ENCODE measurements around the gene GLIS2.

GLIS2 gene

DNA sequence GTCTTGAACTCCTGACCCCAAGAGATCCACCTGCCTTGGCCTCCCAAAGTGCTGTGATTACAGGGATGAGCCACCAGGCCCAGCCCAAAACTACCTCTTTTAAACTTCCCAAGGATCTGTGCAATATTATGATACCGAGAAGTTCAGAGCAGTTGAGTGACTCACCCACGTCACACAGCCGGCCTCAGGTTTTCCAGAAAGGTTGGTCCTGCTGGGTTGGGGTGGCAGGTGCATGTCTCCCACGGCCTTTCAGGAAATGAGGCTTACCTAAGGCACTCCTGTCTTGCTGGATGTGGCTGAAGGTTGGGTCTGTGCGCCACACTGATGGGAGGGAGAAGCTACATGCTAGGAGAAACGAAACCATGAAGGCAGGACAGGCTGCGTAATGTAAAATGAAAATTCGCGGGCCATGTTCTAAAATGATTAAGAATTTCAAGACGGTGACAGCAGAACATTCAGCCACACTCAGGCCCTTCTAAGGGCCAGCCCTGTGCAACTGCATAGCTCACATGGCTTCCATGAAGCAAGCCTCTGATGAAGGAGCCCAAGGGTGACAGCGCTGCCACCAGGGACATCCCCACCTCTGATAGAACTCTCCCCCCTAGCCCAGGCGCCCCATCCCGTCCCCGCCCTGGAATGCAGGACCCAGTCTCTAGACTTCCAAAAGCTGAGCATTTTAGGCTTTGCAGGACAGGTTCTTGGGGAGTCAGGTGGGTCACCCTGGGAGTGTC, 6.6 kb upstream of the GLIS2 start:
- no peak for TF ChIP-seq GATA2 (IDR thresholded peaks at IDR 0.05; ENCODE audit: low read depth, low read length)
- TF ChIP-seq GATA3 (IDR thresholded peaks at IDR 0.05; ENCODE audit: low read depth, low read length), result no peak

DNA sequence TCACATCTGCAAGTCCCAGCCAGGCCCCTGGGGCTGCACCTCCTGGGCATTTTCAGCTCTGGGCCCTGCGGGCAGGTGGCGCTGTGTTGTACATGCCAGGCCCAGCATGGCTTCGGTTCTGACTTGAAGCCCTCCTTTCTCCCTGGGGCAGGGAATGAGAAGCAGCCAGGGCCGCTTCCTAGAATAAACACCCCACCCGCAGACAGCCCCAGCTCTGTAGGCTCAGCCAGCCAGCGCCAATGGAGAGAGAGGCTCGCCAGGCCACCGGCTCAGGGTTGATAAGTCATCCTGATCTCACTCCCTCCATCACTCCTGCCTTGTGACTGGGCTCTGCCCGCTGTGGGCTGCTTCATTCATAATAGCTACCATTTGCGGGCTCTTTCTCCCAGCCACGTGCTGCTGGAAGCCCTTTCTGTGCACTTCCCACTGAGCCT, 6.0 kb upstream of the GLIS2 start:
- TF ChIP-seq GATA2 (IDR thresholded peaks at IDR 0.05; ENCODE audit: low read depth, low read length) (no peak), GATA3 (IDR thresholded peaks at IDR 0.05; ENCODE audit: low read depth, low read length) (no peak)

DNA sequence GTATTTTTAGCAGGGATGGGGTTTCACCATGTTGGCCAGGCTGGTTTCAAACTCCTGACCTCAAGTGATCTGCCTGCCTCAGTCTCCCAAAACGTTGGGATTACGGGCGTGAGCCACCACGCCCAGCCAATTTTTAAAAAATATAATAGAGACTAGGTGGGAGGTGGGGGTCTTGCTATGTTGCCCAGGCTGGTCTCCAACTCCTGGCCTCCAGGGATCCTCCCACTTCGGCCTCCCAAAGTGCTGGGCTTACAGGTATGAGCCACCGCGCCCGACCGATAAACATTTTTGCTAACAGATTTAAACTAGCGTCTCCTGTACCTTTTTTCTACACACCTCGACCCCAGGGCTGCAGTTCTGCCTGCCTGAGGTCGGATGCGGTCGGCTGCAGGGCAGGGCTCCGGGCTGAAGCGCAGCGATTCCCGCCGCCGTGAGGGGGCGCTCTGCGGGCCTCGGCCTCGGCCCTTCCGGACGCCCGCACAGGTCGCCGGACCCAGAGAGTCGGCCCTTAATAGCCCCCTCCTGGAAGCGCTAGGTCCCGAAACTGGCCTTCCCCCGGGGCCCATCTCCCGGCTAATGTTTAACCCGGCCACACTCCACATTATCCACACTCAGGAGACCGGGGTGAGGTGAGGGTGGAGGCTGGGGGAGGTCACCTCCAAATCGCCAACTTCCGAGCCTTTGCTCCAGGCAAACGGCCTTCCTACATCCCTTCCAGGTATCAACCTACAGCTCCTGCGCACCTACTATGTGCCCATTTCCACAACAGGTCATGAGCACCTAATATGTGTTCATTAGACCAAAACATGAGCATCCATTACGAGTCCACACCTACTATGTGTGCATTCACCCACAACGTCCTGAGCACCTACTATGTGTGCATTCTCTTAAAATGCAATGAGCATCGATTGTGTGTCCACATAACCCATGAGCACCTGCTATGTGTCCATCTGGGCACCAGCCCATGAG, 2.0 kb upstream of the GLIS2 start:
- TF ChIP-seq GATA3 (IDR thresholded peaks at IDR 0.05; ENCODE audit: low read depth, low read length), result no peak

DNA sequence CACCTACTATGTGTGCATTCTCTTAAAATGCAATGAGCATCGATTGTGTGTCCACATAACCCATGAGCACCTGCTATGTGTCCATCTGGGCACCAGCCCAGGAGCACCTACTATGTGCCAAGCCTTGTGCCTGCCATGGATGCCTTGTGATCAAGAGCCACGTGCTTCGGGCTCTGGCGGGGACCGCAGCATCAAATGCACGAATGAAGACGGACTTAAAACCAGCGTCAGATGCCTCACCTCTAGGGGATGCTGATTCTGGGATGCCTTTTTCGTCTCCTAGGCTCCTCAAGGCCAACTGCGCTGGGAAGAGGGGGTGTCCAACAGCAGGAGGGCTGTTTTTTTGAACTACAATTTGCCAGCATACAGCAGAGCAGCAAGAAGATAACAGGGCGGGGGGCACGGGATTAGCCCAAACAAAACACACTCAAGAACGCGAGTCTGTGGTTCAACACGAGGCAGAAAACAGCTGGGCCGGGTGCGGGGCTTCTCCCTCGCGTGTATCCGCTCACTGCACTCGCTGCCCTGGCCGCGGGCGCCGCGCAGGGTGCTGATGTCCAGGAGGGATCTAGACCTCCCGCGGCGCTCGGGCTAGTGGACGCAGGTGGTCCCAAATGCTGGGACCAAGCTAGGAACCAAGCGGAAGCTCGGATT, 1.2 kb upstream of the GLIS2 start:
- no peak for TF ChIP-seq GATA3 (IDR thresholded peaks at IDR 0.05; ENCODE audit: low read depth, low read length)

DNA sequence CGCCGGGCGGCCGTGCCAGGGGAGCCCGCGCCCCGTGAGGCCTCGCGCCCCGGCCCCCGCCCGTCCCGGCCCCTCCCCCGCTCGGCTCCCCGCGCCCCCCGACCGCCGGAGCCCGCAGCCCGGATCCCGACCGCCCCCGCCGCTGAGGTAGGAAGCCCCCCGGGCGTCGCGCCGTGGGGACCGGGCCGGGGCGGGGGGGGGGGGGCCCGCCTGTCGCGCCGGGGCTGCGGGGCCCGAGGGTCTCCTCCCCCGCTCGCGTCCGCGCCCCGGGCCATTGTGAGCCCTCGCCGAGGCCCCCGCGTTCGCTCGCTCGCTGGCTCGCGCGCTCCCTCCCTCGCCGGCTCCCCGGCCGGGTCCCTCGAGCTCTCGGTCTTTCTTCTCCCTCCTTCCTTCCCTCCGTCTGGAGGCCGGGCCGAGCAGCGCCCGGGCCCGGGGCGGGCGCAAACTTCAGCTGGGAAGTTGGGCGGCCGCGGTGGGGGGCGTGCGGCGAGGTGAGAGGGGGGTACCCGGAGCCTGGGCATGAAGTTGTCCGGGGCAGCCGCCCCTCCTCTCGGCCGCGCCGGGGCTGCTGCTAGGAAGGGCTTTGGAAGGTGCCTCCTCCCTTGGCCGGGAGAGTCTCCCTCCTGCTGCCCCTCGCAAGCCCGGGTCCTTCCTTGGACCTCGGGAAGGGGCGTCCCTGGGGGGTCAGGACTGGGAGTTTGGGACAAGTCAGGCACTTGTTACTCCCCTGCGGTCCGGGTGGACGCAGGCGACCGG, 419 bp downstream of the GLIS2 start:
- no peak for TF ChIP-seq GATA3 (IDR thresholded peaks at IDR 0.05; ENCODE audit: low read depth, low read length)
- TF ChIP-seq GATA2 (IDR thresholded peaks at IDR 0.05; ENCODE audit: low read depth, low read length), result no peak

DNA sequence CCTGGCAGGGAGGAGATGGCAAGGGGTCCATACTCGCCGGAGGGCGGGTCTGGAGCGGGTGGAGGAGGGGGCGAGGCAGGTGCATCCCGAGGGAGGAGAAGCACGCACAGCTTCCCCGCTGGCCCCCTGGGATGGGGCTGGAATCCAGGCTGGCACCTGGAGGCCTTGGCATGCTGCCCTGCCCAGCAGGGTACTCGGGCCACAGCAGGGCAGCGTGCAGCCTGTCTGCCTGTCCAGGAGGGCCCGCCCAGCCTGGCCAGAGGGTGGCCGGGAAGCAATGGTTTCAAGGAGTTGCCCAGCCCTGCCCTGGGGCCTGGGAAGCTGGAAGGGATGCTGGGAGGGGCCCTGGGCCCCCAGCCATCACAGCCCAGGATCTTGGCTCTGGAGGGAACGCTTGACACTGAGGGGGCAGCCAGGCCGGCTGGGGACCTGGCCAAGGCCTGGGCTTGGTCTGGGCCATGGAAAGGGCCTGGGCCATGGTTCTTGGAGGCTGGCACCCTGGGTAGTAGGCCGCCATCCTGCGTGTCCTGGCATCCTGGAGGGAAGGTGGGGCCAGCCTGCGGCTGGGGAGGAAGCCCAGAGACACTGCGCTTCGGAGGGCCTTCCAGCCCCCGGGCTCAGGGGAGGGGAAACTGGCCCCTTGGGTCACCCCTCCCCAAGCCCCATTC, 1.1 kb downstream of the GLIS2 start:
- TF ChIP-seq GATA3 (IDR thresholded peaks at IDR 0.05; ENCODE audit: low read depth, low read length) (no peak), GATA2 (IDR thresholded peaks at IDR 0.05; ENCODE audit: low read depth, low read length) (no peak)

DNA sequence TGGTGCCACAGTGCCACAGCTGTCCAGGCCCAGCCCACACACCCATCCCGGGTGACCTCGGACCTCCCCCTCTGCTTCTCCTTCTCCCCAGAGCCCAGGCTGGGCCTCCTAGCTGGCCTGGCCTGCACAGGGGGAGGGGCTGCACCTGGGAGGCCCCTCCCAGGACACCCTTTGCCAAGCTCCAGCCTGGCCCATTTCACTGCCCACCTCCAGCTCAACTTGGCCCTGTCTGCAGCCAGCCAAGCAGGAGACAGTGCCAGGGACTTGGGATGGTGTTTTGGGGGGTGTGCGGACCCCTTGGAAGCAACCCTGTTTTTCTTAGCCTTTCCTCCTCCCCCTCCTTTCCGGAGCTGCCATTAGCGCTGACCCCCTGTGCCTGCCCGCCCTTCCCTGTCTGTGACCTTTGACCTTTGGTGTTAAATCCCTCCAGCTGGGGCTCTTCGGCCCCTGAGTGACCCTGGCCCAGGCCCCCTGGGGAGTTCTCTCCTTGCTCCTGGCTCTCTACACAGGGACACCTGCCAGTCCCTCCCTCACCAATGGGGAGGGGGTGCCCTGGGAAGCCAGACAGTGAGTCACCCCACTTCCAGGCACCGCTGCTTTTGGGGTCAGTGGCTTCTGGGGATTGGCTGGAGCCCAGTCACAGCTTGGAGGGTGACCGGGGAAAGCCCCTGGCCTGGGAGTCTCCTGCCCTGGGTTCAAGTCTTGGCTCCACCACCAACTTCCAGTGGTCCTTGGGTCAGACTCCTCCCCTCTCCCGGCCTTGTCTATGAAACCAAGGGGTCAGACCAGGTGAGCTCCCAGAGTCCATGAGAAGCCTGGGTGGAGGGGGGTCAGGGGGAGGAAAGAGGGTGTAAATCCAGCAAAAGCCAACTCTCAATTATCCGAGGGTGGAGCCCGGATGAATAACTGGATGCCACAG, 1.9 kb downstream of the GLIS2 start:
- no peak for TF ChIP-seq GATA2 (IDR thresholded peaks at IDR 0.05; ENCODE audit: low read depth, low read length)
- no peak for TF ChIP-seq GATA3 (IDR thresholded peaks at IDR 0.05; ENCODE audit: low read depth, low read length)

DNA sequence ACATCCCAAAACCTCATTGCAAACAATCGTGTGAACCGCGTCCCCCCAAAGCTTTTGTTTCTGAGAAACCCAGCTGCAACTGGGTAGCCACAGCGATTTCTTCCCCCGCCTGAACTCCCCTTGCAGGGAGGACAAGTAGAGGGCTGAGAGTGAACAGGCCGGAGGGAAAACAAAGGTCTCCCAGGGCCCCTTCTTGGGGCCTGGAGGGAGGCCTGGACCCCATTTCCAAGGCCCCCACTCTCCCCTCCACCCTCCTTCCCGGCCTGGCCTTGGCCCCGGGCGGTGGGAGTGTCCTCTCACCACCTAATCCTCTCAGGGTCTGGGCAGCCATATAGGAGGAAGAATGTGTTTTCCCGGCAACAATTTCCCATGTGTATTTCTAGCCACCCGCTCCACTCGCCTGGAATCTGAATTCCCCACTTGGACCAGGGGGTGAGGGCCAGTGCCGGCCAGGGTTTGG, 2.6 kb downstream of the GLIS2 start:
- no peak for TF ChIP-seq GATA3 (IDR thresholded peaks at IDR 0.05; ENCODE audit: low read depth, low read length)
- no peak for TF ChIP-seq GATA2 (IDR thresholded peaks at IDR 0.05; ENCODE audit: low read depth, low read length)

DNA sequence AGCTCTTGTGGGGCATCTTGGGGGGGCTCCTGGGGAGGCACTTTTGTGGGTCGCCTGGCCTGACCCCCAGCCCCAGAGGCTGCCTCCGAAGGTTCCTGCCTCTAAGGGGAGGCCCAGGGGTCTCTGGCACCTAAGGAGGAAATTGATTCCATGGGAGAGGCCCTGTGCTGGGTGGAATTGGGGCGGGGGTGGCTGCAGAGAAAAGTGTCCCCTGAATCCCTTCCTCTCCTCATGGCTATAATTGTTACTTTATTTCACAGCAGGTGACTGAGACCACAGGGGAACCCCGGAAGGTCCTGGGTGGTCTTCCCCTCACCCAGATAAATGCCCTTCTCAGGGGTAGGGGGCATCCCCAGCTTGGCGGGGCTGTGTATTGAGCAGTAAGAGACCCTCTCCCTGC, 3.1 kb downstream of the GLIS2 start:
- no peak for TF ChIP-seq GATA2 (IDR thresholded peaks at IDR 0.05; ENCODE audit: low read depth, low read length)
- no peak for TF ChIP-seq GATA3 (IDR thresholded peaks at IDR 0.05; ENCODE audit: low read depth, low read length)

DNA sequence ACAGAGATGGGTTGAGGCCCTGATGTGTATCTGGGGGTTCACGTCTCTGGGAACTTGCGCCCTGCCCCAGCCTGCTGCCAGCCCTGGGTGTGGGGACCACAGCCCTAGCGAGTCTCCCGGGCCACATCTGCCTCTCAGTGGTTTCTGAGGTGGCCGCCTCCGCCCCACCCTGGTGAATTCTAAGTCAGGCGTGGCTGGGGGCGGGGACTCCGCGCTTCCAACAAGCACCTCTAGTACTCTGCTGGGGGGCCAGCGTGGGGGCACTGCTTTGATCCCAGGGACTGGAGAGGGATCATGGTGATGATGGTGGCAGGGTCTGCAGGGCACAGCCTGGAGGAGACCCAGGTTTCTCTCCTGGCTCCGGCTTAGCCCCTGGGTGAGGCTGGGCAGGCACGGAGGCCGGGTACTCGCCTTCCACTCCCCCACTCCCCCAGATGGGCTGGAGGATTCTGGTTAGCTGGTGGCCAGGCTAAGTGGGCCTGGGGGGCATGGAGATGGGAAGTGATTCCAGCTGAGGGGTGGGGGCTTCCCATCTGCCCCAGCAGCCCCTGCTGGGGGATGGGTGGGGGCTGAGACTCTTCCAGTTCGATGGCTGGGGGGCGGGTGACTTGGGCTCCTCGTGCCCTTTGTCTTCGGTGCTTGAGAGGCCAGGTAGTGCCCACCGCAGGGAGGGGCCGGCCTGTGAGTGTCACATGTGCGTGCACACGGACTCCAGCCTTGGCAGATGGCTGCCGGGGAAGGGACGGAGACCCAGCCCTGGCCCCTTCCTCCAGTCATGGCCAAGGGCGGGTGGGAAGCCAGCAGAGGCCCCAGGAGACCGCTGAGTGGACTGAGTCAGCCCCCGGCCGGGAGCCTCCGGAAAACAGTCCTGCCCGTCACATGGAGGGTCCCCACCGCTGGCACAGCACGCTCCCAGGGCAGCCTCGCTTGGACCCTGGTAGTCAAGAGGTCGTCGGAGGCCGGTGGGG, 3.9 kb downstream of the GLIS2 start:
- TF ChIP-seq GATA2 (IDR thresholded peaks at IDR 0.05; ENCODE audit: low read depth, low read length) (no peak), GATA3 (IDR thresholded peaks at IDR 0.05; ENCODE audit: low read depth, low read length) (no peak)

DNA sequence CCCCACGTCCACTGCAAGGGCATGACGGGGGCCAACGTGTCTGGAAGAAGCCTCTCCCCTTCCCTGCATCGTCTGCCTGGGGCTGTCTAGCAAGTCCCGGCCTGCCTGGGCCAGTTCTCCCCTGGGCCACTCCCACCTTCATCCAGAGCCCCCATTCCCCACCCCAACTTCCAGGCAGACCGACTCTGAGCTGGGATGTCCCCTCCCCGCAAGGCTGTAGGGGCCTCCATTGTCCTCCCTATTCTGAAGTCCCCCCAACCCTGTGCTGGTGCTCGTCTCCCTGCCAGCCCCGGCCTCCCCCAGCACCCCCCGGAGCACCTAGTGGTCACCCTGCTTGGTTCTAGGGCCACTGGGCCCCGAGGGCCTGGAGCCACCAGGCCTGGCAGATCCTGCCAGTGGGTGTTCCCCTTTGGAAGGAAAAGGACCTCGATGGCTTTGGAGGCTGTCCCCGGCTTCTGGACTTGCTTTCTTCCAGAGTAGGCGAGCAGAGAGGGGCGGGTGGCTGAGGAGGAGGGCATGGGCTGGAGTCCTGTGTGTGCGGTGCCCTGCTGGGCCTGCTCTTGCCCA, 4.8 kb downstream of the GLIS2 start:
- TF ChIP-seq GATA2 (IDR thresholded peaks at IDR 0.05; ENCODE audit: low read depth, low read length) (no peak), GATA3 (IDR thresholded peaks at IDR 0.05; ENCODE audit: low read depth, low read length) (no peak)

Measured in SH-SY5Y (cell line).